SK-N-SH (cell line): ENCODE results near the gene MS4A4A.

Experiments used
- ELF1 ChIP-seq: IDR thresholded peaks from 2 replicates; pipeline ENCODE4 v1.4.0; 2012
- MXI1 ChIP-seq: IDR thresholded peaks from 2 replicates; pipeline ENCODE4 v1.6.1; 2012; ENCODE audit warnings: mild to moderate bottlenecking, low read depth, low read length, improper control_type of control experiment
- TAF1 ChIP-seq: IDR thresholded peaks from 2 replicates; pipeline ENCODE4 v1.6.1; 2012; ENCODE audit warnings: low read depth, mild to moderate bottlenecking, low read length, moderate library complexity, borderline replicate concordance
- YY1 ChIP-seq: IDR thresholded peaks from 2 replicates; pipeline ENCODE4 v1.4.0; 2012; ENCODE audit warnings: low read depth, mild to moderate bottlenecking
- TF ChIP-seq, protein P1 (sequence below): fragments of 200-600 bp; sonication (generic); IDR thresholded peaks from 2 replicates; pipeline ENCODE4 v1.6.1; 2017; ENCODE audit warnings: antibody characterized with exemption, mild to moderate bottlenecking, moderate library complexity

DNA sequence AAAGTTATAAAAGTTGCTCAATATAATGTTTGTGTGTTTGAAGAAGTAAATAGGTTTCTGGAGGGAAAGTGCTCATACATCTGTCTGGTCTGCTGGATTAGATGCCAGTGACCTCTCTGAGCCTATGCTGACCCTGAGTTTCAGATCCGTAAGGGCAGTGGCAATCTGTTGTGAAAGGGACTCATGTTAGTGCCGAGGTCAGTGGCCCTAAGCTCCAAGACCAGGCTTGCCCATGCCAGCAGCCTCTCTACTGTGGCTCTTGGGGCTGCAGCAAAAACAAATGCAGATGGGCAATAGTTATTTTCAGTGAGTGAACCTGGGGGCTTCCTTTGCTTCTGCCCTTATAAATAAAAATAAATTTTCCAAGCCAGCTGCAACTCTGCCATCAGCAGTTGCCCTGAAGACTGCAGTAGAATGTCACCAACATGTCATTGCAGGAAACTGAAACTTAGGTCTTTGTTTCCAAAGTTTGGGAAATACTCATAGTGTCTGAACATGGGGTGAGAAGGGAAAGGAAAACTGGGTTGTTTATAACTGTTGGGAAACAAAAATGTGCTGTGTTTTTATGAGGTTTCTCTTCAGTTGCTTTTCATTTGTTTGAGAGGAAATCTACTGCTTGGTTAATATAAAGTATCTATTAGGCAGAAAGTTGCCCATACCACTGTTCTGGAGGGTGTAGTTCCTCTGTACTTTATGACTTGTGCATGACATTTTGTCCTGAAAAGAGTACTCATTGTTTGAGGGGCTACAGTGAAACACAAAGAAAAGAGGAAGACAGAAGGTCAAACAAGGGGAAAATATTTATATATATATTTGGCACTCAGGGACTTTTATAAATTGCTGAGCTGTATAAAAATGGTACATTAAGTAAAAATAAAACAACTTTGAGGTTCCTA lies 28.0 kb upstream of the MS4A4A start:
- TF ChIP-seq ELF1 (no peak), MXI1 (no peak), YY1 (no peak), TAF1 (no peak)
- TF ChIP-seq, protein P1, sequence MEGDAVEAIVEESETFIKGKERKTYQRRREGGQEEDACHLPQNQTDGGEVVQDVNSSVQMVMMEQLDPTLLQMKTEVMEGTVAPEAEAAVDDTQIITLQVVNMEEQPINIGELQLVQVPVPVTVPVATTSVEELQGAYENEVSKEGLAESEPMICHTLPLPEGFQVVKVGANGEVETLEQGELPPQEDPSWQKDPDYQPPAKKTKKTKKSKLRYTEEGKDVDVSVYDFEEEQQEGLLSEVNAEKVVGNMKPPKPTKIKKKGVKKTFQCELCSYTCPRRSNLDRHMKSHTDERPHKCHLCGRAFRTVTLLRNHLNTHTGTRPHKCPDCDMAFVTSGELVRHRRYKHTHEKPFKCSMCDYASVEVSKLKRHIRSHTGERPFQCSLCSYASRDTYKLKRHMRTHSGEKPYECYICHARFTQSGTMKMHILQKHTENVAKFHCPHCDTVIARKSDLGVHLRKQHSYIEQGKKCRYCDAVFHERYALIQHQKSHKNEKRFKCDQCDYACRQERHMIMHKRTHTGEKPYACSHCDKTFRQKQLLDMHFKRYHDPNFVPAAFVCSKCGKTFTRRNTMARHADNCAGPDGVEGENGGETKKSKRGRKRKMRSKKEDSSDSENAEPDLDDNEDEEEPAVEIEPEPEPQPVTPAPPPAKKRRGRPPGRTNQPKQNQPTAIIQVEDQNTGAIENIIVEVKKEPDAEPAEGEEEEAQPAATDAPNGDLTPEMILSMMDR: no peak
